ENCODE data around the gene NID1.
A peak's percentile ranks its signal among the peaks of the same experiment; 100 is the strongest.

The NID1 gene

GRCh38 chr1:236073307-236073897 lies 8.5 kb upstream of the NID1 start:
- no peak overlapping the region for H3K4me3 Mint-ChIP-seq
- H3K9me3 Mint-ChIP-seq, result peaks cover 22% of the 10 kb centered on the region
- no peak for TF ChIP-seq CTCF (IDR thresholded peaks at IDR 0.05)
- no peak overlapping the region for H3K27ac Mint-ChIP-seq
- no peaks in the 10 kb centered on the region for H3K4me1 Mint-ChIP-seq
- DNase-seq, result no peak
- no peaks in the 10 kb centered on the region for H3K36me3 Mint-ChIP-seq (ENCODE audit: low read depth)
- H3K27me3 Mint-ChIP-seq (ENCODE audit: low read depth, poor library complexity), result peaks cover 20% of the 10 kb centered on the region

- peaks cover 23% of the 10 kb centered on the region for H3K27me3 Mint-ChIP-seq (ENCODE audit: low read depth, poor library complexity)
- H3K4me3 Mint-ChIP-seq, result no peak overlapping the region
- H3K4me1 Mint-ChIP-seq, result peaks cover 3% of the 10 kb centered on the region
- no peak for DNase-seq
- no peak for TF ChIP-seq CTCF (IDR thresholded peaks at IDR 0.05)
- H3K36me3 Mint-ChIP-seq (ENCODE audit: low read depth), result no peaks in the 10 kb centered on the region
- H3K9me3 Mint-ChIP-seq, result peaks cover 22% of the 10 kb centered on the region
- no peak overlapping the region for H3K27ac Mint-ChIP-seq
These were observed 7.1 kb upstream of the NID1 start for GRCh38 chr1:236072001-236072400.

- Mint-ChIP-seq H3K9me3 (peaks cover 22% of the 10 kb centered on the region), H3K27ac (no peak overlapping the region), H3K4me3 (no peak overlapping the region), H3K27me3 (ENCODE audit: low read depth, poor library complexity) (peaks cover 27% of the 10 kb centered on the region), H3K4me1 (peaks cover 13% of the 10 kb centered on the region), H3K36me3 (ENCODE audit: low read depth) (no peaks in the 10 kb centered on the region)
- no peak for TF ChIP-seq CTCF (IDR thresholded peaks at IDR 0.05)
- DNase-seq, result no peak
These were observed 5.9 kb upstream of the NID1 start for GRCh38 chr1:236070753-236071152.

- Mint-ChIP-seq H3K4me1 (peaks cover 17% of the 10 kb centered on the region), H3K9me3 (peaks cover 22% of the 10 kb centered on the region), H3K27me3 (ENCODE audit: low read depth, poor library complexity) (peaks cover 32% of the 10 kb centered on the region), H3K36me3 (ENCODE audit: low read depth) (no peaks in the 10 kb centered on the region), H3K27ac (no peak overlapping the region), H3K4me3 (no peak overlapping the region)
- no peak for TF ChIP-seq CTCF (IDR thresholded peaks at IDR 0.05)
- DNase-seq, result no peak
These were observed 4.9 kb upstream of the NID1 start for GRCh38 chr1:236069796-236070195.

GRCh38 chr1:236067854-236068454 lies 3.1 kb upstream of the NID1 start:
- Mint-ChIP-seq H3K27ac (no peak overlapping the region), H3K27me3 (ENCODE audit: low read depth, poor library complexity) (peaks cover 34% of the 10 kb centered on the region), H3K4me3 (no peak overlapping the region), H3K4me1 (peaks cover 22% of the 10 kb centered on the region), H3K9me3 (peaks cover 22% of the 10 kb centered on the region), H3K36me3 (ENCODE audit: low read depth) (no peaks in the 10 kb centered on the region)
- no peak for TF ChIP-seq CTCF (IDR thresholded peaks at IDR 0.05)
- no peak for DNase-seq

- Mint-ChIP-seq H3K27me3 (ENCODE audit: low read depth, poor library complexity) (peaks cover 31% of the 10 kb centered on the region), H3K4me3 (peak overlapping the region; percentile 6), H3K9me3 (peaks cover 17% of the 10 kb centered on the region), H3K36me3 (ENCODE audit: low read depth) (peaks cover 4% of the 10 kb centered on the region), H3K27ac (no peak overlapping the region), H3K4me1 (peaks cover 25% of the 10 kb centered on the region)
- TF ChIP-seq CTCF (IDR thresholded peaks at IDR 0.05), result no peak
- DNase-seq, result no peak
These were observed 2.0 kb upstream of the NID1 start for GRCh38 chr1:236066828-236067386.

All from nephron progenitor cell (in vitro differentiated cells).